SHP77 (cell line): ENCODE results near the gene FZD8.
"Not testable (repeated sequence)": the region's sequence is repeated elsewhere in the genome, so short reads cannot be mapped to it uniquely, and the experiment has no call there.

ENCODE experiments used
- DNase-seq, 2 experiments: peaks; one replicate each; lab custom pipeline; 2025; lab: John Stamatoyannopoulos, UW

Gene FZD8

DNA sequence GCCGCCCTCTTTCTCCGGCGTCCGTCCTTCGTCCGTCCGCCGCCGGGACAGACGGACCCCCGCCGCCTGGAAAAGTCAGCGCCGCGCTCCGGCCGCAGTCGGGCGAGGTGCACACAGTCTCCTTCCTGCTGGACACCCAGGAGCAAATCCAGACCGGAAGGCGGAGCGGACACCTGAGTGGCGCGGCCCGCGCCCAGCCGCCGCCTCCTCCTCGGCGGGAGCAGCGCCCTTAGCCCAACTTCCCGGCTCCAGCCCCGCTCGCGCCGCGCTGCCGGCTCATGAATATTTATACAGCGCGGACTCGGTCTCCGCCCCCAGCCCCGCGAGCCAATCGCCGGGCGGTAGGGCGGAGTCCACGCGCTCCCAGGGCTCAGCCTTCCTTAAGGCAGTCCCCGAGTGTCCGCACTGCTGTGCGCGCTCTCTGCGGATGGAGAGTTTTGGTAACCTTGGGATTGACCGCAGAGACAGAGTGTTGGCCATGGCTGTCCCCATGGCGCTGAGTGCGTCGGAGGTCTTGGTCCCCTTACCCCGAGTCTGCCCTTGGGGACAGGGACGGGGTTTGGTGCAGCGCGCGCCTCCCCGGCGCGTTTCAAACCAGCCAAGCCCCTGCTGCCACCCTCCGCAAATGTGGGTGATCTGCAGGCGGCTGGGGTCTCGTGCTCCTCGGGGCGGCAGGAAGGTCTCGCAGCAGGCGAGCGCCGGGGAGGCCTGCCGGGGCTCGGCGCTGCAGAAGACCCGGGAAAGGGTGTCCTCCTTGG lies at the start of gene FZD8:
Gene FZD8 (minus strand): TSS at position 262 of the 758 bp plus-strand sequence. CDS start 867 bp downstream, outside the sequence.
- DNase-seq: no peak

DNA sequence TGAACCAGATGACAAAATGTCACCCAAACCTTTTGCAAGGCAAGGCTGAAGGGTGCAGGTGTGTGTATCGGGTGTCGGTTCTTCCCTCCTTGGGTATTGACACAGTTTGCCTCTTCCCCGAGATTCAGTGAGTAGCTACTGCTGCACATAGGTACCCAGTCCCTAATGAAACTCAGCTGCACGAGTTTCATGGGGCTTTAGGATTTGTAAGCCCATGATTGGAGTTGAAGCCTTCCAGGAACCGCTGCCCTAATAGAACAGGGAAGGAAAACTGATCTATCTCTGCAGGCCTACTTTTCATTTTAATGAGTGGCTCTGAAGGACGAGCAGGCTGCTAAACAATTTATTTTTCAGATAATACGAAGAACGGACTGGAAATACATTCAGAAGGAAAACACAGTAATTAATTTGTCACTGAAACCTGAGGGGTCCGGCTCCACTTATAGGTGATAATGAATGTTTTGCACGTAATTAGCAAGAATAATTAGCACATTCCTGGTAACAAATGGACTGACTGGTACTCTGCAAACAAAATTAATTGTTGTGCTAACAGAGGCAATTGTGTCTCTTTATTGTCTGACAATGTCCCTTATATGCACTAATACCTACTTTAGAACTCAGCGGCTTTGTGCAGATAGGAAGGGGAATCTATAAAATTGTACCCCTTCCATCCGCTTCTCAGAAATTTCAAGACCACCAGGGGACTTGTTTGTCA lies 49.6 kb upstream of the FZD8 start:
- DNase-seq: no peak

DNA sequence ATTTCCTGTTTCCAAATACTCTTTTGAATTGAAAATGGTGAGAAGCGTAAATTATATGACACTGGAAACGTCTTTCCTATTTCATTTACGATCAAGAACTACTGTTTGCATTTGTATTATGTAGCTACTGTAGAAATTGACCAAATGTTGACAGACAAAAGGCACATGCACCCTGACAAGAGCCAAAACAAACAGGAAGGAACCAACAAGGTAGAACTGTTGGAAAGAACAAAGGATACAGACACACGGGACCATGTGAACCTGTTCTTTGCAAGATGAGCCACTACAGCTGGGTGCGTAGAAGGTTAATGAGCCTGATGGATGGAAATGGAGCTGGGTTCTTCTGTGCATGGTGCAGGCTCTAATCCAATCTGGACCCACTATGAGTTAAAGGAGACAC lies 48.4 kb upstream of the FZD8 start:
- DNase-seq: peak; percentile 21 to 63

DNA sequence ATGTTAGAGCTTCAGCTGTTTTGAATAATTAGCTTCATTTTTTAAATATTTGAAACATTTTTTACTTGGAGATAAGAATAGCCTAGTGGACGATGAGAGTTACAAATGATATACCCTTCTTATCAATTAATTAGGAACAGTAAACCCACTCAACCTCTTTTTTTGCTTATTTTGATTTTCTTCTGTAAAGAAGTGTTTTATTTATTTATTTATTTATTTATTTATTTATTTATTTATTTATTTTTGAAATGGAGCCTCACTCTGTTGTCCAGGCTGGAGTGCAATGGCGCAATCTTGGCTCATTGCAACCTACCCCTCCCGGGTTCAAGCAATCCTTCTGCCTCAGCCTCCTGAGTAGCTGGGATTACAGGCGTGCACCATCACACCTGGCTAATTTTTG lies 43.8 kb upstream of the FZD8 start:
- DNase-seq: not testable (repeated sequence)

GRCh38 chr10:35685402-35685801 lies 43.3 kb upstream of the FZD8 start:
- no peak for DNase-seq

- no peak for DNase-seq
Measured at GRCh38 chr10:35684586-35684985, 42.5 kb upstream of the FZD8 start.

- no peak for DNase-seq
Measured at GRCh38 chr10:35675846-35676245, 33.8 kb upstream of the FZD8 start.

- DNase-seq: no peak
Measured at GRCh38 chr10:35674843-35675242, 32.7 kb upstream of the FZD8 start.

DNA sequence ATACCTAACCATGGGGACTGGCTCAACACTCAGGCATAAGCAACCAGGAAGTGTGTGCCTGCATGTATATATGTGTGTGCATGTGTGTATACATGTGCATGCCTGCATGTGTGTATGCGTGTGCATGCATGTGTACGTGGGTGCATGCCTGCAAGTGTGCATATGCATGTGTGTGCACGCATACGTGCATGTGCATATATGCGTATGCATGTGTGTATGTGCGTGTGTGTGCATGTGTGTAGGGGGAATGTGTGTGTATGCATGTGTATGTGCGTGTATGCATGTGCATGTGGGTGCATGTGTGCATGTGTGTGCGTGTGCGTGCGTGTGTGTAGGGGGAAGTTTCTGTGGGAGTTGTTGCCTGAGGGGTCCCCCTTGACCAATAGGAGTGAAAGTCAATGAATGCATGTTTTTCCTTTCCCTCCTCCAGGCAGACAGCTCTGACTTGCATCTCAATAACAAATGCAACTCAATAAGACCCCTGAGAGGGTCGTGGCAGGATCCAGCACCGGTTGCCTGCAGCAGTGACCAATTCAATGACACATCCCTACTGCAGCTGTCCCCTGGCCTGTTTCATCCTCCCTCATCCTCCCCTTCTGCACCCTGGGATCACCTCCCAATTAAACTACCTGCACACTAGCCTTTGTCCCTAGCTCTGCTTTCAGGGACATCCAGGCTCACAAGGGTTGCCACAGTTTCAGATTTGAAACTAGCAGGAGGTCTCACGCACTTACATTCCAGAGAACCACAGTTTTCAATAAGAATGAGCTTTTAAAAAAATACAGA lies 27.0 kb upstream of the FZD8 start:
- DNase-seq: no peak

- DNase-seq: no peak
Measured at GRCh38 chr10:35667971-35668370, 25.9 kb upstream of the FZD8 start.

GRCh38 chr10:35667270-35667889 lies 25.3 kb upstream of the FZD8 start:
- no peak for DNase-seq

DNA sequence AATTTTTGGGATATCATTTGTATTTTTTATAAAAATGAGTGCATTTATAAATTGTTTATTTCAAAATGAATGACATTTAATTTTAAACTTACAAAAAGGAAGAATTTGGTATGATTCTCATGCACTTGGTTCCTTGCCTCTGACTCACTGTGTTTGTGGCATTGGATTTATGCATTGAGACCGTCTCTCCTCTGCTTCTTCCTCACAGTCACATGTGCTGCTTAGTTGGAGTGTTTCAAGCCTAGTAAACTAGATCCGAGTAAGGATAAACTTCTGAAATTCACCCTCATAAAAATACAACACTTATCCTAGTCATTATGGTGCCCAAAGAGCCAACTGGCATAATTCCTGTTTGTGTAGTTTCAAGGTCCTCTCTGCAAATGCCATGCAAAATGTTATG lies 19.1 kb upstream of the FZD8 start:
- DNase-seq: no peak

- DNase-seq: no peak
Measured at GRCh38 chr10:35659456-35659855, 17.4 kb upstream of the FZD8 start.

- DNase-seq: no peak
Measured at GRCh38 chr10:35657621-35658020, 15.5 kb upstream of the FZD8 start.

GRCh38 chr10:35652824-35653223 lies 10.7 kb upstream of the FZD8 start:
- no peak for DNase-seq

DNA sequence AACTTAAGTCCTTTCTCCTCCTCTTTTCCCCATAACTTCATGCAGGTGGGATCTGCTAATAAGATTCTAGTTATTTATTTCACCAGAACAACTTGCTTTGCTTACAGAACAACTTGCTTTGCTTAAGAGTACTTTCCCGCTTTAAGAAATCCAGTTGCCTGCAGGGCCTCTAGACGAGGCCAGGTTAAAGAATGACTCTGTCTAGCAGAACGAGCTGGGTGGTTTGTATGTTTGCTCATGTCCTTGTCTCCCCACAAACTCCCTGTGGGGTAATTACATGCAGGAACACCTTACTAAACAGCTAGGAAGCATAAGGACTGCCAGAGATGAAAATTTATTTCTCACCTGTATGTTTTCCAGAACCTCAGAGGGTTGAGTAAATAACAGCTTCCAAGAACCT lies 8.8 kb upstream of the FZD8 start:
- no peak for DNase-seq

- DNase-seq: no peak
Measured at GRCh38 chr10:35644050-35644950, 2.2 kb upstream of the FZD8 start.

GRCh38 chr10:35643151-35644049 lies 1.3 kb upstream of the FZD8 start:
- DNase-seq: no peak

DNA sequence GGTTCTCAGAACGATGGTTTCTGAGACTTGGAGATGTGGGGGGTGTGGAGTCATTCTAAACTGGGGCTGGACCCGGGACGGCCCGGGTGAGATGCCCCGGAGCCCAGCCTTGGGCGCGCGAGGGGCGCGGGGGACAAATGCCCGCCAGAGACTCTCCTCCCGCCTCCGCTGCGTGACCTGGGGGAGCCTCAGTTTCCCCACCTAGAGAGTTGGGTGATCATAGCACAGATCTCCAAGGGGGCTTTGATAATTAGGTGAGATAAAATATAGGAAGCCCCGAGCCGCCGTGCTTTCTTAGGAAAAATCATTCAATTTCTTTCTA lies 658 bp upstream of the FZD8 start:
- DNase-seq: no peak

GRCh38 chr10:35641676-35642034 lies 441 bp downstream of the FZD8 start:
- no peak for DNase-seq
